K562 (cell line): ENCODE measurements around the gene FIZ1. TPM values are rescaled to one million over a fixed set of nuclear protein-coding genes. Genes with fewer than 3 reads are reported as not detected.

Experiments used
- COPS2 ChIP-seq: fragments of 450-650 bp; conservative IDR thresholded peaks from 2 replicates; pipeline ENCODE4 v1.6.1; 2016; ENCODE audit warnings: mild to moderate bottlenecking, moderate library complexity
- CREM ChIP-seq: IDR thresholded peaks from 2 replicates; pipeline ENCODE4 v1.6.1; 2014; ENCODE audit warnings: antibody characterized with exemption, low read depth
- DMBX1 ChIP-seq: fragments of 250-450 bp; sonication (Bioruptor Pico); IDR thresholded peaks from 2 replicates; pipeline ENCODE4 v1.8.0; 2022; ENCODE audit warnings: inconsistent platforms, mild to moderate bottlenecking, moderate library complexity, borderline replicate concordance
- E2F5 ChIP-seq: sonication (generic); formaldehyde crosslinking; IDR thresholded peaks from 2 replicates; pipeline ENCODE4 v1.8.0; 2022; ENCODE audit warnings: mild to moderate bottlenecking, missing genetic modification reagents
- FIP1L1 ChIP-seq: fragments of 200-400 bp; formaldehyde crosslinking; IDR thresholded peaks from 2 replicates; pipeline ENCODE4 v1.6.1; 2018; ENCODE audit warnings: mild to moderate bottlenecking, low read depth, low read length; ENCODE audit not compliant: poor library complexity, severe bottlenecking
- GATA2 ChIP-seq: sonication (generic); formaldehyde crosslinking; IDR thresholded peaks from 2 replicates; pipeline ENCODE4 v1.4.0; 2020; ENCODE audit warnings: mild to moderate bottlenecking, missing genetic modification reagents
- MBD2 ChIP-seq: sonication (generic); IDR thresholded peaks from 2 replicates; pipeline ENCODE4 v1.6.1; 2016; ENCODE audit warnings: low read depth, borderline replicate concordance
- PATZ1 ChIP-seq: fragments of 250-450 bp; sonication (Bioruptor Pico); IDR thresholded peaks from 2 replicates; pipeline ENCODE4 v1.5.0; 2020; ENCODE audit warnings: mild to moderate bottlenecking, borderline replicate concordance
- PCBP1 ChIP-seq: fragments of 200-400 bp; formaldehyde crosslinking; IDR thresholded peaks from 2 replicates; pipeline ENCODE4 v1.6.1; 2018; ENCODE audit warnings: mild to moderate bottlenecking, low read depth, low read length; ENCODE audit not compliant: poor library complexity, severe bottlenecking
- RCOR1 ChIP-seq, 2 experiments: IDR thresholded peaks; 2 replicates each; pipeline ENCODE4 v1.6.1; 2012; ENCODE audit warnings: low read depth in 2 of 2, low read length in 2 of 2, borderline replicate concordance in 1 of 2, improper control_type of control experiment in 1 of 2
- SMARCE1 ChIP-seq: fragments of 450-650 bp; IDR thresholded peaks from 2 replicates; pipeline ENCODE4 v1.7.1; 2016; ENCODE audit warnings: mild to moderate bottlenecking
- SNAPC5 ChIP-seq: fragments of 250-450 bp; sonication (Bioruptor Pico); IDR thresholded peaks from 2 replicates; pipeline ENCODE4 v1.8.0; 2021; ENCODE audit warnings: moderate library complexity, mild to moderate bottlenecking, inconsistent platforms
- SPI1 ChIP-seq: IDR thresholded peaks from 2 replicates; pipeline ENCODE4 v1.6.1; 2011; ENCODE audit warnings: low read depth, low read length, control low read depth, borderline replicate concordance
- STAT5A ChIP-seq: IDR thresholded peaks from 2 replicates; pipeline ENCODE4 v1.6.1; 2012; ENCODE audit warnings: low read length, inconsistent platforms, borderline replicate concordance
- THRAP3 ChIP-seq: fragments of 450-650 bp; IDR thresholded peaks from 2 replicates; pipeline ENCODE4 v1.6.1; 2016; ENCODE audit warnings: mild to moderate bottlenecking, inconsistent platforms, borderline replicate concordance
- TSHZ1 ChIP-seq: fragments of 250-450 bp; sonication (Bioruptor Pico); IDR thresholded peaks from 2 replicates; pipeline ENCODE4 v1.4.0; 2020; ENCODE audit warnings: mild to moderate bottlenecking, moderate library complexity
- ZBTB49 ChIP-seq: sonication (generic); formaldehyde crosslinking; IDR thresholded peaks from 2 replicates; pipeline ENCODE4 v1.8.0; 2022; ENCODE audit warnings: missing genetic modification reagents, mild to moderate bottlenecking, borderline replicate concordance
- ZFP36 ChIP-seq: fragments of 150-350 bp; IDR thresholded peaks from 2 replicates; pipeline ENCODE4 v1.6.1; 2018; ENCODE audit warnings: low read length, low read depth; ENCODE audit not compliant: partially characterized antibody
- polyA plus RNA-seq, 8 experiments: library from polyadenylated mRNA; depleted of rRNA in 4 of 8; stranded (reverse) in 5 of 8; unstranded in 3 of 8; fragments of >200 nt; fragmentation: Nextera tagmentation in 2 of 8; fragmentation: Illumina TruSeq in 1 of 8; extraction: Ambion mirVana in 2 of 8; extraction: Trizol in 1 of 8; gene quantifications; 2 replicates each; pipeline versions ENCODE4 v1.2.1 to v1.2.3, GENCODE V29; 2011 to 2014; ENCODE audit warnings: inconsistent platforms in 1 of 8, missing spikeins in 1 of 8
- total RNA-seq, 7 experiments: library from RNA; depleted of rRNA in 6 of 7; stranded (reverse); fragments of >200 nt in 6 of 7; fragmentation: Illumina TruSeq in 2 of 7; extraction: Trizol in 2 of 7; gene quantifications; 2 replicates each; pipeline versions ENCODE4 v1.2.1 to v1.2.3, GENCODE V29; 2011 to 2021; ENCODE audit warnings: low replicate concordance in 1 of 7

Gene FIZ1
- total and polyA plus RNA-seq, 9 of the 15 experiments (the other 6 are each of a cell fraction or from before 2014, with no cell fraction given), result 0.79 to 17.5 (median 5.5) TPM

- no peak for TF ChIP-seq PATZ1 (CRISPR knock-in tag)
- no peak for TF ChIP-seq RCOR1 (IDR thresholded peaks at IDR 0.05; ENCODE audit: borderline replicate concordance in 1 of 2, low read depth in 2 of 2, low read length in 2 of 2)
- no peak for TF ChIP-seq PCBP1
- no peak for TF ChIP-seq THRAP3
- no peak for TF ChIP-seq ZBTB49 (CRISPR knock-in tag)
- 0 out of 2 replicates have a peak, but pooled peaks have one; percentile 23 for TF ChIP-seq CREM
- TF ChIP-seq E2F5 (CRISPR knock-in tag), result no peak
- TF ChIP-seq MBD2, result peak; percentile 35; the same call in 1 of the 2 replicates
- no peak for TF ChIP-seq SMARCE1
- TF ChIP-seq FIP1L1, result no peak
- TF ChIP-seq ZFP36, result no peak
- TF ChIP-seq TSHZ1, result no peak
- no peak for TF ChIP-seq SPI1
- no peak for TF ChIP-seq GATA2 (CRISPR knock-in tag)
- 0 out of 2 replicates have a peak, but pooled peaks have one; percentile 45 for TF ChIP-seq DMBX1 (CRISPR knock-in tag)
- TF ChIP-seq COPS2, result no peak
- TF ChIP-seq SNAPC5 (CRISPR knock-in tag), result no peak
- TF ChIP-seq STAT5A, result no peak
These were observed 52.3 kb downstream of the FIZ1 start (continued) for GRCh38 chr19:55546822-55547614.
